KMS-11 (cell line): ENCODE data around the gene MTURN.

Experiments used
- H2AFZ ChIP-seq: fragments of 200-600 bp; sonication (generic); 2 replicates; pipeline ENCODE4 v1.6.1; 2016; ENCODE audit warnings: antibody characterized with exemption, mixed run types, low read depth
- H3K27ac ChIP-seq: fragments of 200-600 bp; sonication (generic); 2 replicates; pipeline ENCODE4 v1.6.1; 2016; ENCODE audit warnings: mild to moderate bottlenecking, mixed run types
- H3K27me3 ChIP-seq: fragments of 200-600 bp; sonication (generic); 2 replicates; pipeline ENCODE4 v1.6.1; 2017; ENCODE audit warnings: mild to moderate bottlenecking, low read depth, mixed run types, moderate library complexity; ENCODE audit not compliant: insufficient read depth
- H3K36me3 ChIP-seq: fragments of 200-600 bp; sonication (generic); 2 replicates; pipeline ENCODE4 v1.6.1; 2017; ENCODE audit warnings: mild to moderate bottlenecking, mixed run types; ENCODE audit not compliant: insufficient read depth
- H3K4me1 ChIP-seq: fragments of 200-600 bp; sonication (generic); 2 replicates; pipeline ENCODE4 v1.6.1; 2016; ENCODE audit warnings: mild to moderate bottlenecking, low read depth, mixed run types; ENCODE audit not compliant: poor library complexity, severe bottlenecking
- H3K4me2 ChIP-seq: fragments of 200-600 bp; sonication (generic); 2 replicates; pipeline ENCODE4 v1.7.0; 2016; ENCODE audit warnings: mild to moderate bottlenecking, mixed run types
- H3K4me3 ChIP-seq: fragments of 200-600 bp; sonication (generic); IDR thresholded peaks from 2 replicates; pipeline ENCODE4 v1.6.1; 2017; ENCODE audit warnings: low read depth, low read length, mixed read lengths; ENCODE audit not compliant: insufficient read depth
- H3K79me2 ChIP-seq: fragments of 200-600 bp; sonication (generic); 2 replicates; pipeline ENCODE4 v1.6.1; 2016; ENCODE audit warnings: low read depth, mixed run types; ENCODE audit not compliant: insufficient read depth
- H3K9ac ChIP-seq: fragments of 200-600 bp; sonication (generic); 2 replicates; pipeline ENCODE4 v1.6.1; 2016; ENCODE audit warnings: mild to moderate bottlenecking, mixed run types
- H4K20me1 ChIP-seq: fragments of 200-600 bp; sonication (generic); 2 replicates; pipeline ENCODE4 v1.6.1; 2016; ENCODE audit warnings: mild to moderate bottlenecking, mixed run types; ENCODE audit not compliant: insufficient read depth
- TF ChIP-seq, protein P1 (sequence below): fragments of 200-600 bp; sonication (generic); conservative IDR thresholded peaks from 2 replicates; pipeline ENCODE4 v1.6.1; 2017; ENCODE audit warnings: low read depth, mild to moderate bottlenecking, antibody characterized with exemption, low read length, moderate library complexity, mixed read lengths

MTURN gene

DNA sequence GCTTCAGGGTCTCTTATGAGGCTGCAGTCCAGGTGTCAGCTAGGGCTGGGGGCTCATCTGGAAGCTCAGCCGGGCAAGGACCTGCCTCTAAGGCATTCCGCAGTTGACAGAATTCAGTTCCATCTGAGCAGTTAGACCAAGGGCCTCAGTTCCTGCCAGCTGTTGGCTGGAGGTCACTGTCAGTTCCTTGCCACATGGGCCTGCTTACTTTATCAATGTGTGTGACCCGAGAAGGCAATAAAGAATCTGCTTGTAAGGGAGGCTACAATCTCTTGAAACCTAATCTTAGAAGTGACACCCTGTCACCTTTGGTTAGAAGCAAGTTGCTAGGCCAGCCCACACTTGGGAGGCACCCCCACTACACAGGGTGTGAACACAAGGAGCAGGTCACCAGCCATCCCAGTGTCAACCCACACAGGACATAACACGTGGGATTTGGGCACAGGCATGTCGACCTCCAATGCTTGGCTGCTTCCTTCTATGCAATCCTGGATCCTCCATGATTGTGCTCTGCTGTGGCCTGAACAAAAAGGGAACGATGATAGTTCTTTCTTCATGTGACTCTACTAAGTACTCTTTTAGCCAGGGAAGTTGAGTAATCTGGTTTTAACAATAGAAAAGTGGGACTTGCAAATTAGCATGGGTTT, 41.8 kb downstream of the MTURN start:
- Histone ChIP-seq H3K27me3 (no peaks in the 10 kb centered on the region), H3K9ac (no peak overlapping the region), H4K20me1 (no peaks in the 10 kb centered on the region), H3K36me3 (no peaks in the 10 kb centered on the region), H3K4me3 (no peak overlapping the region), H3K4me2 (no peak overlapping the region), H3K79me2 (no peaks in the 10 kb centered on the region), H3K27ac (no peak overlapping the region), H2AFZ (no peak overlapping the region), H3K4me1 (peaks cover 7% of the 10 kb centered on the region)
- TF ChIP-seq, protein P1, sequence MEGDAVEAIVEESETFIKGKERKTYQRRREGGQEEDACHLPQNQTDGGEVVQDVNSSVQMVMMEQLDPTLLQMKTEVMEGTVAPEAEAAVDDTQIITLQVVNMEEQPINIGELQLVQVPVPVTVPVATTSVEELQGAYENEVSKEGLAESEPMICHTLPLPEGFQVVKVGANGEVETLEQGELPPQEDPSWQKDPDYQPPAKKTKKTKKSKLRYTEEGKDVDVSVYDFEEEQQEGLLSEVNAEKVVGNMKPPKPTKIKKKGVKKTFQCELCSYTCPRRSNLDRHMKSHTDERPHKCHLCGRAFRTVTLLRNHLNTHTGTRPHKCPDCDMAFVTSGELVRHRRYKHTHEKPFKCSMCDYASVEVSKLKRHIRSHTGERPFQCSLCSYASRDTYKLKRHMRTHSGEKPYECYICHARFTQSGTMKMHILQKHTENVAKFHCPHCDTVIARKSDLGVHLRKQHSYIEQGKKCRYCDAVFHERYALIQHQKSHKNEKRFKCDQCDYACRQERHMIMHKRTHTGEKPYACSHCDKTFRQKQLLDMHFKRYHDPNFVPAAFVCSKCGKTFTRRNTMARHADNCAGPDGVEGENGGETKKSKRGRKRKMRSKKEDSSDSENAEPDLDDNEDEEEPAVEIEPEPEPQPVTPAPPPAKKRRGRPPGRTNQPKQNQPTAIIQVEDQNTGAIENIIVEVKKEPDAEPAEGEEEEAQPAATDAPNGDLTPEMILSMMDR: no peak

DNA sequence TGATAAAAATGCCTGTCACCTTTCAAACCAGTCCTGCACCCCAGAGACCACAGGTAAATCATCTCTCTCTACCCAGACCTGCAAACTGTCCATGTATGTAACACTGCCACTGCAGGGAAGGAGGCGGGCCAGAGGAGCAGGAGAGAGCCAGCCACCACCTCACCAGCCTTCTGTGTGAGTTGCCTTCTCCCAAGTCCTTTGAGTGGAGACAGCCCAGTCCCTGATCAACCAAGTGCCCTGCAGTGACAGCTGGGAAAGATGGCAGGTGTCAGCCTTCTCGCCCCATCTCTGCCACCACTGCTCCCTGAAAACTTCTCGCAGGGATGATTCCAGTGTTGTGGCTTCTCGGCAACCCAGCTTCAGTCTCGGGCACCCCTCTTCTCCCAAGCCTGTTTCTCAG, 42.4 kb downstream of the MTURN start:
- Histone ChIP-seq H3K4me2 (no peak overlapping the region), H3K4me1 (peaks cover 7% of the 10 kb centered on the region), H3K79me2 (no peaks in the 10 kb centered on the region), H3K27ac (no peak overlapping the region), H3K4me3 (no peak overlapping the region), H2AFZ (no peak overlapping the region), H4K20me1 (no peaks in the 10 kb centered on the region), H3K27me3 (no peaks in the 10 kb centered on the region), H3K36me3 (no peaks in the 10 kb centered on the region), H3K9ac (no peak overlapping the region)
- TF ChIP-seq, protein P1: no peak

DNA sequence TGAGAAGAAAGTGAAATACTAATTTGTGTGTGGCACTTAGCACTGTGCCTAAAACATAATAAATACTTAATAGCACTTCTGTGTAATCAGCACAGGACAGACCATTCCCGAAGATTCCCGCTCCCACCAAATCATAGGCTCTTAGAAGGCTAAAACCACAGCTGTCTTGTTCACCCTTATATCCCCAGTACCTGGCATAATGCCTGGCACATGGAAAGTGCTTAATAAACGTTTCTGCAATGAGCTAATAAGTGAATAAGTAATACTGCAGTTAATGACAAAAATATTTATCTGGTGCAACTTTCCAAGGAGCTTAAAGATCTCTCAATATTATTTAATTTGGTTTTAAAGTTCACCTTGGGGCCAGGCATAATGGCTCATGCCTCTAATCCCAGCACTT, 43.2 kb downstream of the MTURN start:
- no peaks in the 10 kb centered on the region for H3K79me2 ChIP-seq
- H3K9ac ChIP-seq: no peak overlapping the region
- H2AFZ ChIP-seq: no peak overlapping the region
- no peak overlapping the region for H3K4me3 ChIP-seq
- no peaks in the 10 kb centered on the region for H4K20me1 ChIP-seq
- no peak overlapping the region for H3K27ac ChIP-seq
- H3K36me3 ChIP-seq: no peaks in the 10 kb centered on the region
- TF ChIP-seq, protein P1: no peak
- H3K4me1 ChIP-seq: peaks cover 7% of the 10 kb centered on the region
- no peak overlapping the region for H3K4me2 ChIP-seq
- no peaks in the 10 kb centered on the region for H3K27me3 ChIP-seq

DNA sequence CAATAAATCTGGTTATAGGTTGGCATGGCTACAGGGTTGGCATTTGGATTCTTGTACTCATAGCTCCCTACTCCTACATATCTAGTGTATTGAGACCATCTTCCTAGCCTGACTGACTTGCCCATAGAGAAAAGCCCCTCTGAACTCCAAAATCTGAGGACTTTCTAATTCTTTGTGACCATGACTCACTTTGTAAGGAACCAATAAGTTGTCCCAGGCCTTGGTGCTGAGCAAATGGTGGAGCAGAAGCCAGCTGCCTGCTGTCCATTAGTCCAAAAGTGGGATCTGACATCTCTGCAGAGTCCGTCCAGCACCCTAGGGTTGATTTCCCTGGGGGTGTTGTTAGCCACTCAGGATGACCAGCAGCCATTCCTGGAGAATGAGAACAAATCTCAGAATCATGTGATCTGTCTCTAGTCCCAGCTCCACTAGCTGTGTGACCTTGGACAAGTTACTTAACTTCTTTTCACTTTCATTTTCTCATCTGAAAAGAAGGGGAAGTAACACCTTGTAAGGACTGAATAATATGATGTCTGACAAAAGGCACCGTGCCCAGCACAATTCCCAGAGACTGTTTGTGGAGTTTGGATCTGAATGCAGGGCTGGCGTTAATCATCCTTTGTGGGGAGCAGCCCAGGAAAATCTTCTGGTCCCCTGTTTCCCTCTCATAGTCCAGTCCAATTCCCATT, 44.1 kb downstream of the MTURN start:
- H3K4me2 ChIP-seq: no peak overlapping the region

More for the DNA sequence above, 44.1 kb downstream of the MTURN start:
- Histone ChIP-seq H3K79me2 (no peaks in the 10 kb centered on the region), H3K4me3 (no peak overlapping the region), H3K27me3 (no peaks in the 10 kb centered on the region), H3K4me1 (peaks cover 7% of the 10 kb centered on the region), H3K9ac (no peak overlapping the region), H4K20me1 (no peaks in the 10 kb centered on the region), H2AFZ (0 out of 2 replicates have a peak overlapping the region, but pooled peaks have one; percentile 10), H3K27ac (no peak overlapping the region), H3K36me3 (no peaks in the 10 kb centered on the region)
- TF ChIP-seq, protein P1: no peak
